Urinary bladder (tissue), 4 donors: Measurements from ENCODE around the gene DCC. TPM values are rescaled to one million over a fixed set of nuclear protein-coding genes. Genes with fewer than 3 reads are reported as not detected.

Experiments used
- DNase-seq: peaks from one replicate; pipeline ENCODE4 v3.0.0-alpha.2; 2015; ENCODE audit errors: extremely low spot score
- H3K27ac ChIP-seq: one replicate; pipeline ENCODE4 v1.5.1; 2013; ENCODE audit warnings: low read depth, mild to moderate bottlenecking, moderate library complexity
- H3K36me3 ChIP-seq: one replicate; pipeline ENCODE4 v1.6.1; 2013; ENCODE audit warnings: mild to moderate bottlenecking, moderate library complexity; ENCODE audit not compliant: insufficient read depth
- H3K4me1 ChIP-seq: one replicate; pipeline ENCODE4 v1.6.1; 2013; ENCODE audit warnings: mild to moderate bottlenecking, moderate library complexity; ENCODE audit not compliant: insufficient read depth
- H3K4me3 ChIP-seq: one replicate; pipeline ENCODE4 v1.5.1; 2013; ENCODE audit warnings: low read depth, low read length
- WGBS: extraction: QIAGEN DNeasy Blood & Tissue Kit; methylation state at CpG from one replicate; pipeline ENCODE4 v1.1.7; 2013; 5-methylcytosine and 5-hydroxymethylcytosine counted together
- polyA plus RNA-seq: library from polyadenylated mRNA; stranded (reverse); fragments of 200-250 nt; gene quantifications from one replicate; pipeline ENCODE4 v1.2.3, GENCODE V29; 2013
- total RNA-seq: library from RNA; depleted of rRNA; stranded (reverse); fragments of >200 nt; gene quantifications from one replicate; pipeline ENCODE4 v1.2.3, GENCODE V29; 2014
- donor health status: healthy with polysubstance abuse.
- donor health status: healthy.

The DCC gene
- total and polyA plus RNA-seq, 2 donors, result 0.08 to 2.0 TPM

DNA sequence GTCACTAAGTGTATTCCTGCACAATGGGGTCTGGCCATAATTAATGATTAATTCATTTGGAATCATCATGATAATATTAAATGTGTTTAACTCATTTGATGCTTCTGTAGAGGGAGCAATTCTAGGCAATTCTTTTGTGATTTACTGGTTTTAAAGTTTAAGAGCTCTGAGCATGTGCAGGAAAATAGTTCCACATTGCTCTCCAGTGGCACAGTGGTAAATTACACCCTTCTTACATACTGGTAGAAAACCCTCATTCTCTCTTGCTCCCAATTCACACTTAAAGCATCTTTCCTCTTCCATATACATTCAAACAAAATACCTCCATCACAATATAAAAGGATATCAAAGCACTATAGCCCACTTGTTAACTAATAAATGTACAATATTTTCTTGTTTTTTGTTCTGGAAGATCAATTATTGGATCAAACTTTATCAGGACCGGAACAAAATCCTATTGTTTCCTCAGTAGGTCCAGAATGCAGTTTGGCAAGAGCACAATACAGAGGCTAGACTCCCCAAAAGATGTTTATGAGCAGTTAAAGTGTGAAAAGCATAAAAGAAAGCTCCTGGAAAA lies 1040.2 kb downstream of the DCC start:
- 91% methylated on average over 1 of the region's 1 CpG for WGBS
- no peak overlapping the region for H3K4me3 ChIP-seq
- no peak overlapping the region for H3K27ac ChIP-seq
- no peaks in the 10 kb centered on the region for H3K4me1 ChIP-seq
- DNase-seq, result peak; percentile 11
- no peaks in the 10 kb centered on the region for H3K36me3 ChIP-seq

DNA sequence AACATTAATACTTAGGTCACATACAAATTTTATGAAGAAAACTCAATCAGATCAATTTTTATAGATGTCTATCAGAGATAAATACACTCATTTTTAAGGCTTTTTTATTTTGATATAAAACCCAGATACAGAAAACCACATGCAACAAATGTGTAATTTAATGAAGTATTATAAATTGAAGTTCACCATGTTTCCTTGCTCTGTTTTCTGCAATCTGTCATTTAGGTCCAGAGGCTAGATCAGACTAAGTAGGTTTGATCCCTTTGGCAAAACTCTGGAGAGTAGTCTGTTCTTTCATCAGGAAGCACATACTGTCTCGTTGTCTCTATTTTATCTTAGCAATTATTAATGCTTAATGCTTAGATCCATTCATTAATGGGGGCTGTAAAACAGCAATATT lies 1042.9 kb downstream of the DCC start:
- 25% methylated on average over 1 of the region's 1 CpG for WGBS
- DNase-seq, result no peak
- no peak overlapping the region for H3K4me3 ChIP-seq
- no peaks in the 10 kb centered on the region for H3K36me3 ChIP-seq
- H3K27ac ChIP-seq, result no peak overlapping the region
- H3K4me1 ChIP-seq, result no peaks in the 10 kb centered on the region

DNA sequence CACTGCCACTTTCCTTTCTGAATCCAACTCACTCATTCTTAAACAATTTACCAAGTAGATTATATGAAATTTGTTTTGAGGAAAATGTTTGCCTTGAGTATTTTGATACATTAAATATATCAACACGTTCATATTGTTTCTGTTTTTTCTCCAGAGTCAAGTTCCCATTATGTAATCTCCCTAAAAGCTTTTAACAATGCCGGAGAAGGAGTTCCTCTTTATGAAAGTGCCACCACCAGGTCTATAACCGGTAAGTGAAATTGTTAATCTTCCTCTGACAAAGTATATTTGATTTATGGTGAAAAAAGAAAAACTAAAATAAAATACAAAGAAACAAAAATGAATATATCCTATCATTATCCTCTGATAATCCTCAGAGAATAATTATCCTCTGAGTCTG lies 1045.9 kb downstream of the DCC start:
- H3K36me3 ChIP-seq, result no peaks in the 10 kb centered on the region
- H3K27ac ChIP-seq, result no peak overlapping the region
- DNase-seq, result no peak
- H3K4me3 ChIP-seq, result no peak overlapping the region
- 51% methylated on average over 3 of the region's 3 CpGs for WGBS
- no peaks in the 10 kb centered on the region for H3K4me1 ChIP-seq

DNA sequence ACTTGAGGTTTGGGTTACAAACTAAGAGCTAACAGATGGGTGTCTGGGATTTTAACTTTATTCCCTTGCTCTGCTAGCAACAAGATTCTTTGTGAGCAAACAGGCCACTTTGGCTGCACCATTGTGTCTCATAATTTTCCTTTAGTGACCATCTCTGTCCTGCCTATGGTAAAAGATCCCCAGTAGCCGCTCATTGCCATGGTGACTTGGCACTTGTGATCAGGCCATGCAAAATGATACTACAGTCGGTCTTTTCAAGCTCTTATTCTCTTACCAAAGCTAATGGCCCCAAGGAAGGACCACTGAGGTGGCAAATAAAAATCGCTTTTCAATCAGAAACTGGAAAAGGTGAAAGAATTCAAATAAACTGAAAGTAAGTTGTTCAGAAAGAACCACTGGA lies 1047.6 kb downstream of the DCC start:
- no peak for DNase-seq
- Histone ChIP-seq H3K36me3 (no peaks in the 10 kb centered on the region), H3K4me1 (no peaks in the 10 kb centered on the region), H3K27ac (no peak overlapping the region), H3K4me3 (no peak overlapping the region)
- 77% methylated on average over 3 of the region's 3 CpGs for WGBS

DNA sequence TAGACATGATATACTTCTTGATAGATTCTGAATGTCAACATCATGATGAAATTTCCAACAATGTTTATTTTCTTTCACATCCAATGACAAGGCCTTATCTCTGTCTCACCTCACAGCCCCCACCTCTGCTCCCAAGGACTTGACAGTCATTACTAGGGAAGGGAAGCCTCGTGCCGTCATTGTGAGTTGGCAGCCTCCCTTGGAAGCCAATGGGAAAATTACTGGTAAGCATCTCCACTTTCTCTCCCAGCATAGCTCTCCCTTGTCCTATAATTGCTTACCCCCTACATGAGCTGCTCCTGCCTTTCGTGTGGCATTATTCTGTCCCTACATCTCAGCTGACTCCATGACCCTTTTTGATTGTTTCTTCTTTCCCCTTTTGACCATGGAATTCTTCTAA lies 1062.7 kb downstream of the DCC start:
- 73% methylated on average over 3 of the region's 3 CpGs for WGBS
- DNase-seq, result no peak
- no peak overlapping the region for H3K4me3 ChIP-seq
- no peaks in the 10 kb centered on the region for H3K36me3 ChIP-seq
- no peaks in the 10 kb centered on the region for H3K4me1 ChIP-seq
- no peak overlapping the region for H3K27ac ChIP-seq

DNA sequence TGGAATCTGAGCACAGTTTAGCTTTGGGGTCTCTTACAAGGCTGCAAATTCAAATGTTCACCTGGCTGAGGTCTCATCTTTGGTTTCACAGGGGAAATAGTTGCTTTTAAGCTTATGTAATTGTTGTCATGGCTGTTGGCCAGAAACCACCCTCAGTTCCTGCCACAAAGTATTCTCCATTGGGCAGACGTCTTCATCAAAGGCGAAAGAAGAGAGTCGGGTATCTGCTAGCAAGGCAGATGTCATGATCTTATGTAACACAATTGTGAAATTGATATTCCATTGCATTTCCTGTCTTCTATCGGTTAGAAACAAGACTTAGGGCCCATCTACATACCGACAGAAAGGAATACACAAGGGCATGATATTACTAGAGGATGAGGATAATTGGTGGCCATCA lies 1068.3 kb downstream of the DCC start:
- H3K27ac ChIP-seq, result no peak overlapping the region
- no peak for DNase-seq
- no peaks in the 10 kb centered on the region for H3K4me1 ChIP-seq
- H3K4me3 ChIP-seq, result no peak overlapping the region
- WGBS, result 81% methylated on average over 5 of the region's 5 CpGs
- no peaks in the 10 kb centered on the region for H3K36me3 ChIP-seq

DNA sequence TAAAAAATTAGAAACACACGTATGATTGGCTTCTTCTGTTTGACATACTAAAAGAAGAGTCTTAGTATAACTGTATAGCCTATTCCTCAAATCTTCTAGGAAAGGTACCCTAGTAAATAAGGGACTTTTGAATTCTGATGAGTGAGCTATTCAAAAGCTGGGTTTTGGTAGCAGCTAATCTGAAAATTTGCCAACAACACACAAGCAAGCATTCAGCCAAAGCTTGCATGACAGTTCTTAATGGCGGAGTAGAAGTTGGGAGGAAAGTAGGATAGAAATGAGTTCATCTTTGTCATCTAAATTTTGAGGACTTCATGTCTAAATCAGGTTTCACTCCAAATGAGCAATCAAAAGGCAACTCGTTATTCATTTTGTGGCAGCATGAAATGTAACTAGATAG lies 1071.5 kb downstream of the DCC start:
- no peaks in the 10 kb centered on the region for H3K36me3 ChIP-seq
- WGBS, result 69% methylated on average over 3 of the region's 3 CpGs
- no peak overlapping the region for H3K4me3 ChIP-seq
- H3K27ac ChIP-seq, result no peak overlapping the region
- no peaks in the 10 kb centered on the region for H3K4me1 ChIP-seq
- no peak for DNase-seq

DNA sequence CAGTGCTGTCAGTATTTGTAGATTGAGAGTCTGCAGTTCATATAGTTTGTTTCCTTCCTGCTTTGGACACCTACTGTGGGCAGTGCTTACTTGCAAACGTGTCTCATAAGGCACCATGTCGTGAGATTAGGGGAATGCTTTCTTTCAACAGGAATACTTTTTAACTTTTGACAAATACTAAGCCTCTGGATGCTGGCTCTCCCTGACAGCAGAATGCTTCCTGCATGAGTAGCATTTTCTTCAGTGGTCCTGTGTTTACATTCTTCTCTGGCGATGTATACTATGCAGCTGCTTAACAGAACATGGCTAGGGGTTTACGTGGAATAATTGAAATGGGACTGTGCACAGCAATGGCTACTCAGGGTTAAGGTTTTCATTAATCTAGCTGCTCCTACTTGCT lies 1077.0 kb downstream of the DCC start:
- 13% methylated on average over 4 of the region's 4 CpGs for WGBS
- H3K36me3 ChIP-seq, result no peaks in the 10 kb centered on the region
- no peak overlapping the region for H3K27ac ChIP-seq
- no peaks in the 10 kb centered on the region for H3K4me1 ChIP-seq
- DNase-seq, result no peak
- H3K4me3 ChIP-seq, result no peak overlapping the region

DNA sequence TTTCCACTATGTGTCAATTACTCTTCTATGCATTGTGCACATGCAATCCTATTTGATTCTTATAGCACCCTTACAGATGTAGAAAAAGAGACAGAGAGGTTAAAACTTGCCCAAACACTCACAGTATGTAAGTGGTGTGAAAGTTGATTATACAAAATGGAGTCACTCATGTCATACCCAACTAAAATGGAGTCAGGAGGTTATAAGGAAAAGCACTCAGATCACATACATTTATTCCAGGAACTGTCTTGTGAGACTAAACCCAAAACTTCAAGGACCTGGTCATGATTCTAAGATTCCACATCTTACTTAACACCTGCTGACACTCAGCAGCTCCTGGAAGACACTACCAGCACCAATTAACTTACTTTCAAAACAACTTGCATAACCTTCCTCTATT lies 1081.9 kb downstream of the DCC start:
- DNase-seq, result no peak
- no peak overlapping the region for H3K4me3 ChIP-seq

DNA sequence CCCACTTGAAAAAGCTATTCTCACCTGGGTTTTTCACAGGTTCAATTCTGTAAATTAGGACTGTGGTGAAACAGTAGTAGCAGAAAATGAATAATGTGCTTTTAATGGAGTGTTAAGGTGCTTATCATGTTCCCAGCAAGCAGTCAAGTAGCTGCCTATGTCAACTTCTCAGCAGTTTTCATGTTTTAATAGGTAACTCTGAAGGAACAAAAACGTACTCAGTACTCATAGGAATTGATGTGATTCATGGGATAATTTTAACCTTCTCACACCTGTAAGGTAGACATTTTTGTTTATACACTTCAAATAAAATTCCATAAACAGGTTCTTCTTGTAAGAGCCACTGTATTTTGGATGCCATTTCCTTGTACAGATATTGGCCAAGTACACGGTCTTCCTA lies 1082.9 kb downstream of the DCC start:
- no peak overlapping the region for H3K27ac ChIP-seq
- H3K4me3 ChIP-seq, result no peak overlapping the region
- no peak for DNase-seq
- H3K4me1 ChIP-seq, result no peaks in the 10 kb centered on the region
- H3K36me3 ChIP-seq, result no peaks in the 10 kb centered on the region
- WGBS, result 60% methylated on average over 2 of the region's 2 CpGs

More for the DNA sequence above, 1081.9 kb downstream of the DCC start:
- no peak overlapping the region for H3K27ac ChIP-seq
- H3K4me1 ChIP-seq, result no peaks in the 10 kb centered on the region
- H3K36me3 ChIP-seq, result no peaks in the 10 kb centered on the region

DNA sequence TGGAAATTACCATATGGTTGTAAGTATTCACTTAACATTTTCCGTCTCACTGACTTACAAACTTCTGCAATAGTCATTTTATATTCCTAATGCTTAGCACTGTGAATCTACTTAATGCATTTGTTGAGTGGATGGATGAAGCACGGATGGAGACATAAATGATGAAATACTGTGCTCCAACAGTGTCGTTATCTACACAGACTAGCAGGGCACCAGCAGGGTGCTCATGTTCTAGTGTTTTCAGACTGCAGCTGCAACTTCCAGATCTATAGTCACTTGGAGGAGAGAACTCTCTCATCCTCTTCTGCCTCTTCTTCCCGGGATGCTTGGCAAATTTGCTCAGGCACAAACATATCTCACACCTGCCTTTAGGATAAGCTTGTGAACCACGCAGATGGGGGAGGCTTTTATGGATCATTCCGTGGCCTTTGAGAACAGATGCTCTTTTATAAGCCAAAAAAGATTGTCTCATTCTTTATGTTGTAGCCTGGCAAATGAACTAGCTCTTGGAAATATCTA lies 1086.7 kb downstream of the DCC start:
- DNase-seq, result no peak
- H3K4me3 ChIP-seq, result no peak overlapping the region
- H3K27ac ChIP-seq, result no peak overlapping the region
- 59% methylated on average over 6 of the region's 6 CpGs for WGBS
- H3K36me3 ChIP-seq, result no peaks in the 10 kb centered on the region
- no peaks in the 10 kb centered on the region for H3K4me1 ChIP-seq

DNA sequence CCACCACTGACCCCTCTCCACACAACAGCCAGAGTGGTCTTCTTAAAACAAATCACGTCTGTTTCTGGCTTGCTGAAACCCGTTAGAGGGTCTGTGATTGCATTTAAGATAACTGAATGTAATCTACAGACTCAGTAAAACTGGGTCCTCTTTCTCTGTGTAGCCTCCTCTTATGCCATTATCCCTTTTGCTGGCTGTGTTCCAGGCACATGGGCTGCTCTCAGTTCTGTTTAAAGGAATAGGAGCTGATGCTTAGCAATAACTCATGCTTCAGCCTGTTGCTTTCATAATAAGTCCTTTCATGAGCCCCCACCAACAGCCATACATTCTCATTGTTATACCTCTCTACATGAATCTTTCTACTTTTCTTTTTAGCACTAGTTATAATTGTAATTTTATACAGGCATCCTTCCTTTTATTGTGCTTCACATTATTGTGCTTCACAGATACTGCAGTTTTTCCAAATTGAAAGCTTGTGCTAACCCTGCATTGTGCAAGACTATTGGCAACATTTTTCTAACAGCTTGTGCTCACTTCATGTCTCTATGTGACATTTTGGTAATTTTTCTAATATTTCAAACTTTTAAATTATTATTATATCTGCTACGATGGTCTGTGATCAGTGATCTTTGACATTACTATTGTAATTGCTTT lies 1101.9 kb downstream of the DCC start:
- 38% methylated on average over 3 of the region's 3 CpGs for WGBS
- Histone ChIP-seq H3K27ac (no peak overlapping the region), H3K4me3 (no peak overlapping the region), H3K36me3 (no peaks in the 10 kb centered on the region), H3K4me1 (no peaks in the 10 kb centered on the region)
- no peak for DNase-seq

DNA sequence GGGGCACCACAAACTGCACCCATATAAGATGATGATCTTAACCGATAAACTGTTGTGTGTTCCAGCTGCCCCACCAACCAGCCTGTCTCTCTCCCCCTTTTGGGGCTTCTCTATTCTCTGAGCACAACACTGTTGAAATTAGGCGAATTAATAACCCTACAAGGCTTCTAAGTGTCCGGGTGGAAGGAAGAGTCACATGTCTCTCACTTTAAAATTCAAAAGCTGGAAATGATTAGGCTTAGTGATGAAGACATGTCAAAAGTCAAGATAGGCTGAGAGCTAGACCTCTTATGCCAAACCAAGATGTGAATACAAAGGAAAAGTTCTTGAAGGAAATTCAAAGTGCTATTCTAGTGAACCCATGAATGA lies 1102.4 kb downstream of the DCC start:
- no peaks in the 10 kb centered on the region for H3K36me3 ChIP-seq
- no peaks in the 10 kb centered on the region for H3K4me1 ChIP-seq
- no peak for DNase-seq
- no peak overlapping the region for H3K27ac ChIP-seq
- H3K4me3 ChIP-seq, result no peak overlapping the region
- WGBS, result 79% methylated on average over 3 of the region's 3 CpGs

DNA sequence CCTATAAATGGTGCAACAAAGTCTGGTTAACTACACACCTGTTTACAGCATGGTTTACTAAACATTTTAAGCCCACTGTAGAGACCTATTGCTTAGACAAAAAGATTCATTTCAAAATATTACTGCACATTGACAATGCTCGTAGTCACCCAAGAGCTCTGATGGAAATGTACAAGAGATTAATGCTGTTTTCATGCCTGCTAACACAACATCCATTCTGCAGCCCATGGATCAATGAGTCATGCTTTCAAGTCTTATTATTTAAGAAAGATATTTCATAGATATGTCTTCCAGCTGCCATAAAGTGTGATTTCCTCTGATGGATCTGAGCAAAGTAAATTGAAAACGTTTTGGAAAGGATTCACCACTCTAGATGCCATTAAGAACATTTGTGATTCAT lies 1103.3 kb downstream of the DCC start:
- no peak overlapping the region for H3K27ac ChIP-seq
- H3K4me3 ChIP-seq, result no peak overlapping the region
- DNase-seq, result no peak
- WGBS, result 54% methylated on average over 2 of the region's 2 CpGs
- H3K36me3 ChIP-seq, result no peaks in the 10 kb centered on the region
- H3K4me1 ChIP-seq, result no peaks in the 10 kb centered on the region
